Measurements from ENCODE around the gene MRPL12. TPM values are rescaled to one million over a fixed set of nuclear protein-coding genes. Genes with fewer than 3 reads are reported as not detected.

MRPL12 gene
- total RNA-seq, 3 donors from 2014 or later = 18.4 to 32.3 (median 32.1) TPM

GRCh38 chr17:81715107-81715871, 12.1 kb downstream of the MRPL12 start:
- intact Hi-C loops (cut with DNase I; ENCODE audit: low total_unique reads) = no loop called here
- Histone ChIP-seq H3K27me3 (no peaks in the 10 kb centered on the region), H3K4me1 (peaks cover 11 to 19% of the 10 kb centered on the region in 2 donors), H3K27ac (no peak overlapping the region), H3K36me3 (no peaks in the 10 kb centered on the region), H3K9me3 (no peaks in the 10 kb centered on the region), H3K4me3 (no peak overlapping the region)
- TF ChIP-seq POLR2A (IDR thresholded peaks at IDR 0.05) = no peak
- TF ChIP-seq CTCF (IDR thresholded peaks at IDR 0.05) = no peak
- TF ChIP-seq POLR2AphosphoS5 (IDR thresholded peaks at IDR 0.05) = no peak
- no peak for DNase-seq (ENCODE audit: low spot score in 2 of 2)

- intact Hi-C loops (cut with DNase I; ENCODE audit: low total_unique reads) = no loop called here
- no peak overlapping the region for H3K4me3 ChIP-seq
- no peak for DNase-seq (ENCODE audit: low spot score in 2 of 2)
- H3K27me3 ChIP-seq = no peaks in the 10 kb centered on the region
- TF ChIP-seq POLR2AphosphoS5 (IDR thresholded peaks at IDR 0.05) (no peak), CTCF (IDR thresholded peaks at IDR 0.05) (no peak), POLR2A (IDR thresholded peaks at IDR 0.05) (no peak)
- no peaks in the 10 kb centered on the region for H3K9me3 ChIP-seq
- H3K4me1 ChIP-seq = peaks cover 7 to 12% of the 10 kb centered on the region in 2 donors
- H3K27ac ChIP-seq = no peak overlapping the region
- H3K36me3 ChIP-seq = no peaks in the 10 kb centered on the region
Observed at GRCh38 chr17:81715872-81716673, 12.9 kb downstream of the MRPL12 start.

- DNase-seq (ENCODE audit: low spot score in 2 of 2) = no peak
- TF ChIP-seq POLR2AphosphoS5 (IDR thresholded peaks at IDR 0.05) = no peak
- TF ChIP-seq POLR2A (IDR thresholded peaks at IDR 0.05) = no peak
- TF ChIP-seq CTCF (IDR thresholded peaks at IDR 0.05) = no peak
- Histone ChIP-seq H3K27ac (no peak overlapping the region), H3K4me1 (peaks cover 5 to 10% of the 10 kb centered on the region in 2 donors), H3K9me3 (no peaks in the 10 kb centered on the region), H3K27me3 (no peaks in the 10 kb centered on the region), H3K36me3 (no peaks in the 10 kb centered on the region), H3K4me3 (no peak overlapping the region)
- intact Hi-C loops (cut with DNase I; ENCODE audit: low total_unique reads) = no loop called here
Observed at GRCh38 chr17:81716674-81716996, 13.5 kb downstream of the MRPL12 start.

GRCh38 chr17:81717049-81717765, 14.0 kb downstream of the MRPL12 start:
- H3K27me3 ChIP-seq = no peaks in the 10 kb centered on the region
- intact Hi-C loops (cut with DNase I; ENCODE audit: low total_unique reads) = no loop called here
- H3K36me3 ChIP-seq = no peaks in the 10 kb centered on the region
- H3K4me3 ChIP-seq = no peak overlapping the region
- TF ChIP-seq CTCF (IDR thresholded peaks at IDR 0.05) (no peak), POLR2AphosphoS5 (IDR thresholded peaks at IDR 0.05) (no peak), POLR2A (IDR thresholded peaks at IDR 0.05) (no peak)
- H3K9me3 ChIP-seq = no peaks in the 10 kb centered on the region
- H3K4me1 ChIP-seq = peaks cover 5 to 10% of the 10 kb centered on the region in 2 donors
- no peak overlapping the region for H3K27ac ChIP-seq
- DNase-seq (ENCODE audit: low spot score in 2 of 2) = no peak

- Histone ChIP-seq H3K27me3 (no peaks in the 10 kb centered on the region), H3K36me3 (no peaks in the 10 kb centered on the region), H3K27ac (no peak overlapping the region), H3K9me3 (no peaks in the 10 kb centered on the region), H3K4me3 (no peak overlapping the region), H3K4me1 (peaks cover 2 to 12% of the 10 kb centered on the region in 2 donors)
- no peak for DNase-seq (ENCODE audit: low spot score in 2 of 2)
- intact Hi-C loops (cut with DNase I; ENCODE audit: low total_unique reads) = no loop called here
- no peak for TF ChIP-seq POLR2AphosphoS5 (IDR thresholded peaks at IDR 0.05)
- TF ChIP-seq POLR2A (IDR thresholded peaks at IDR 0.05) = no peak
- no peak for TF ChIP-seq CTCF (IDR thresholded peaks at IDR 0.05)
Observed at GRCh38 chr17:81717766-81718089, 14.6 kb downstream of the MRPL12 start.

All from breast epithelium (tissue), 4 donors.